Vagina (tissue), 2 donors: ENCODE results near the gene MACROD2. TPM values are rescaled to one million over a fixed set of nuclear protein-coding genes. Genes with fewer than 3 reads are reported as not detected.

Experiments
- DNase-seq, 2 donors: peaks; one replicate each; pipeline ENCODE4 v3.0.0-alpha.2; 2017; ENCODE audit errors: extremely low spot score in 2 of 2
- H3K27ac ChIP-seq: fragments of 200-600 bp; sonication (generic); one replicate; pipeline ENCODE4 v1.5.1; 2019
- H3K27me3 ChIP-seq: fragments of 200-600 bp; sonication (generic); one replicate; pipeline ENCODE4 v1.5.1; 2019
- H3K36me3 ChIP-seq, 2 donors: fragments of 200-600 bp; sonication (generic); one replicate each; pipeline ENCODE4 v1.5.1; 2017 to 2019
- H3K4me1 ChIP-seq: fragments of 200-600 bp; sonication (generic); one replicate; pipeline ENCODE4 v1.5.1; 2019
- H3K4me3 ChIP-seq, 2 donors: fragments of 200-600 bp; sonication (generic); 1 replicate in 1 of 2; 2 replicates in 1 of 2; pipeline ENCODE4 v1.5.1; 2016 to 2019
- H3K9me3 ChIP-seq: fragments of 200-600 bp; sonication (generic); one replicate; pipeline ENCODE4 v1.5.1; 2019
- POLR2A ChIP-seq, 2 donors: fragments of 450-650 bp; IDR thresholded peaks; one replicate each; pipeline ENCODE4 v1.6.1; 2017; ENCODE audit warnings: antibody characterized with exemption in 2 of 2, mild to moderate bottlenecking in 2 of 2, moderate library complexity in 2 of 2
- POLR2AphosphoS5 ChIP-seq, 2 donors: sonication (generic); formaldehyde crosslinking; IDR thresholded peaks; one replicate each; pipeline ENCODE4 v1.9.0; 2017; ENCODE audit warnings: antibody characterized with exemption in 2 of 2, mild to moderate bottlenecking in 2 of 2, low read depth in 1 of 2; ENCODE audit not compliant: insufficient read depth in 1 of 2
- intact Hi-C: fragments of 100-400 bp; cut with DNase I; formaldehyde crosslinking; loops from one replicate; pipeline ENCODE4 v1.15.1; 2023
- total RNA-seq: library from RNA; depleted of rRNA; stranded (reverse); fragments of >200 nt; gene quantifications from one replicate; pipeline ENCODE4 v1.2.3, GENCODE V29; 2016
- TF ChIP-seq, protein P1 (sequence below), 3 experiments: fragments of 450-650 bp in 2 of 3; fragments of 200-600 bp in 1 of 3; sonication (generic) in 1 of 3; IDR thresholded peaks; one replicate each; pipeline ENCODE4 v1.5.1; 2017 to 2019; ENCODE audit warnings: antibody characterized with exemption in 3 of 3, mild to moderate bottlenecking in 2 of 3, moderate library complexity in 2 of 3

The MACROD2 gene
- total RNA-seq, 1 donor from 2014 or later, result 12.5 TPM

DNA sequence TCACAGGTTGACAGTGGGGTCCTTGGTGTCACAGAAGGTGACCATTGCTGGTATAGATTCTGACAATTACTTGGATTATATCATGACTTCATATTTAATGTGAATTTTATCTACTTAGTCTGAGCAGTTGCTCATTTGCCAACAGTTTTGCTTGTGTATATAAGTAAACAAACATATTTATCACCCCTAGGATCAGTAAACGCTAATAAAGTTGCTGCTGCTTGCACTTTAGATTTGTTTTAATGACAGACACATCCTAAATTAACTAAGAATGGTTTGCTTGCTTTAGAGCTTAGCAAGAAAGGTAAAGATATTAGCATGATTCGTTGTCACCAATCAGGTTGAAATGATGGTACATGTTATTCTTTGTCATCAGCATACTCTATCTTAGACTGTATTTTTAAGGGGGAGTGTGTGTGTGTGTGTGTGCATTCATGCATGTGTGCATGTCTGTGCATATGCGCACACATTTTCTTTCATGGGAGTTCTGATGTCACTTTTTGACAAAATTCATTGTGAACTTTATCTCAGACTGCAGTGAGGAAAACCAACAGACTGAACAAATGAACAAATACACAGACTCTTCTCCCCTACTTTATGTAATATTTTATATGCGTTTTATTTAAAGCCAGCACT, 1124.7 kb downstream of the MACROD2 start:
- H3K4me1 ChIP-seq, result no peaks in the 10 kb centered on the region
- H3K27ac ChIP-seq, result no peak overlapping the region
- TF ChIP-seq, protein P1, sequence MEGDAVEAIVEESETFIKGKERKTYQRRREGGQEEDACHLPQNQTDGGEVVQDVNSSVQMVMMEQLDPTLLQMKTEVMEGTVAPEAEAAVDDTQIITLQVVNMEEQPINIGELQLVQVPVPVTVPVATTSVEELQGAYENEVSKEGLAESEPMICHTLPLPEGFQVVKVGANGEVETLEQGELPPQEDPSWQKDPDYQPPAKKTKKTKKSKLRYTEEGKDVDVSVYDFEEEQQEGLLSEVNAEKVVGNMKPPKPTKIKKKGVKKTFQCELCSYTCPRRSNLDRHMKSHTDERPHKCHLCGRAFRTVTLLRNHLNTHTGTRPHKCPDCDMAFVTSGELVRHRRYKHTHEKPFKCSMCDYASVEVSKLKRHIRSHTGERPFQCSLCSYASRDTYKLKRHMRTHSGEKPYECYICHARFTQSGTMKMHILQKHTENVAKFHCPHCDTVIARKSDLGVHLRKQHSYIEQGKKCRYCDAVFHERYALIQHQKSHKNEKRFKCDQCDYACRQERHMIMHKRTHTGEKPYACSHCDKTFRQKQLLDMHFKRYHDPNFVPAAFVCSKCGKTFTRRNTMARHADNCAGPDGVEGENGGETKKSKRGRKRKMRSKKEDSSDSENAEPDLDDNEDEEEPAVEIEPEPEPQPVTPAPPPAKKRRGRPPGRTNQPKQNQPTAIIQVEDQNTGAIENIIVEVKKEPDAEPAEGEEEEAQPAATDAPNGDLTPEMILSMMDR (IDR thresholded peaks at IDR 0.05), result no peak
- TF ChIP-seq POLR2AphosphoS5 (IDR thresholded peaks at IDR 0.05; ENCODE audit: insufficient read depth in 1 of 2, low read depth in 1 of 2), result no peak
- TF ChIP-seq POLR2A (IDR thresholded peaks at IDR 0.05), result no peak
- no peak overlapping the region for H3K4me3 ChIP-seq
- H3K36me3 ChIP-seq, result no peaks in the 10 kb centered on the region
- DNase-seq, result no peak
- intact Hi-C loops, result no loop called here
- H3K27me3 ChIP-seq, result no peaks in the 10 kb centered on the region
- H3K9me3 ChIP-seq, result no peaks in the 10 kb centered on the region

DNA sequence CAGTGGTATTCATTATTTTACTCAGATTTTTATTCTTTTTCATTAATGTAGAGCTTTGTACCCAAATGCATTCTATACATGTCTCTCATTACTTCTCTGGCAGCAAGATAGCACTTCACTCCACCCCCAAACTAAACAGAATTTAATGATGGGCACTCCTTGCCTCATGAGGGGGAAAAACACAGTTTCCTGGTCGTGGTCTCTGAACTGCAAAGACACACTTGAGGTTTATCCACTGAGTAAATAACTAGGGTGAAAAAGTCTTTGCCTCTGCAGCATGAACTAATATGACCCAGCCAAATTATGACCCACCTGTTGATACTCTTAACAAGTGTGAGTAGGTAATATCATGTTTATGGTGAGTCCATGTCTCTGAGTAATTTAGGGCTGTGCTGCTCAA, 1127.3 kb downstream of the MACROD2 start:
- Histone ChIP-seq H3K27me3 (no peaks in the 10 kb centered on the region), H3K27ac (no peak overlapping the region), H3K4me3 (no peak overlapping the region), H3K9me3 (no peaks in the 10 kb centered on the region), H3K36me3 (no peaks in the 10 kb centered on the region), H3K4me1 (no peaks in the 10 kb centered on the region)
- DNase-seq, result no peak
- intact Hi-C loops, result no loop called here
- TF ChIP-seq, protein P1 (IDR thresholded peaks at IDR 0.05), result no peak
- TF ChIP-seq POLR2AphosphoS5 (IDR thresholded peaks at IDR 0.05; ENCODE audit: insufficient read depth in 1 of 2, low read depth in 1 of 2), result no peak
- no peak for TF ChIP-seq POLR2A (IDR thresholded peaks at IDR 0.05)

DNA sequence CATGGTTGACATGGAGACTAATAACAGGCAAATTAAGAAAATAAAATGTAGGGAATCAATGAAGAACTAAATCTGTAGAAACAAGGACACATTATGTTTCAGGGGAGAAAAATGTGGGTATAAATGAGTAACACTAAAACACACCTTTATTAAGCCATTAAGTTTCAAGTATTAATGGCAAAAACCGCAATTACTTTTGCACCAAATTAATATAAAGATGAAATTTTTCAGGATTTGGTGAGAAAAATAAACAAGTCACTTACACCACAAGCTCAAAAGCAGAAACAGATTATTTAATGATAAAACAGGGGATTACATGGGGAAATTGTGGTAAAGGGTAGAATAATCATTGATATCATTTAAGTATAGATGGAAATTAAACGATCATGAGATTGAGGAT, 1135.9 kb downstream of the MACROD2 start:
- no peaks in the 10 kb centered on the region for H3K9me3 ChIP-seq
- TF ChIP-seq POLR2AphosphoS5 (IDR thresholded peaks at IDR 0.05; ENCODE audit: insufficient read depth in 1 of 2, low read depth in 1 of 2) (no peak), POLR2A (IDR thresholded peaks at IDR 0.05) (no peak)
- TF ChIP-seq, protein P1 (IDR thresholded peaks at IDR 0.05), result no peak
- intact Hi-C loops, result no loop called here

DNA sequence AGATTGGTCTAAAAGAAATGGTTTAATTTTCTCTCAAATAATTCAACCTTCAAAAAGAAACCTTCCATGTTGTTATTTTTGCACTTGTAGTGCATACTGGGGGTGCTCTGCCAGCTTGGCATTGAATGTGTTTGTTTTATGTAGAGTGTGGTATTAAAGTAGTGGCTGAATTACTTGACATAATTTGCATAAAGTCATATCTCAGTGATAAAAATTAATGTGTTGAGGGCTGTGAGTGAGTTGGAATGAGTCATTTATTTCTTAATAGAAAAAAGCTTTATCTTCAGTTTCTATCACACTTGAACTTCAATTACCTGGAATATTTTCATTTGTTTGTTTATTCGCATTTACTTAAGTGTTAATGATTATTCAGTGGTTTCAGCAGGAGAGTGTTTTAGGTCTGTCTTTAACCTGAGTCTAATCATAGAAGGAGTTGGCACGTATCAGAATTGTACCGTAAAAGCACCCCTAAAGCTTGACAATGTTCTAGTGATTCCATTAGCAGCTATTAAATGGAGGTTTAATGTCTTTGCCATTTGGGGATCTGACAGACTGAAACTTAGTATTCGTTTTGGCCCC, 1143.3 kb downstream of the MACROD2 start:
- Histone ChIP-seq H3K27me3 (no peaks in the 10 kb centered on the region), H3K36me3 (no peaks in the 10 kb centered on the region), H3K27ac (no peak overlapping the region), H3K4me1 (peaks cover 7% of the 10 kb centered on the region), H3K4me3 (no peak overlapping the region), H3K9me3 (no peaks in the 10 kb centered on the region)
- TF ChIP-seq POLR2AphosphoS5 (IDR thresholded peaks at IDR 0.05; ENCODE audit: insufficient read depth in 1 of 2, low read depth in 1 of 2), result no peak
- TF ChIP-seq, protein P1 (IDR thresholded peaks at IDR 0.05), result no peak
- TF ChIP-seq POLR2A (IDR thresholded peaks at IDR 0.05), result no peak
- no peak for DNase-seq
- intact Hi-C loops, result no loop called here

More for the DNA sequence above, 1135.9 kb downstream of the MACROD2 start:
- no peaks in the 10 kb centered on the region for H3K36me3 ChIP-seq
- no peak overlapping the region for H3K4me3 ChIP-seq
- H3K27me3 ChIP-seq, result no peaks in the 10 kb centered on the region
- no peak overlapping the region for H3K27ac ChIP-seq
- no peaks in the 10 kb centered on the region for H3K4me1 ChIP-seq
- DNase-seq, result no peak

DNA sequence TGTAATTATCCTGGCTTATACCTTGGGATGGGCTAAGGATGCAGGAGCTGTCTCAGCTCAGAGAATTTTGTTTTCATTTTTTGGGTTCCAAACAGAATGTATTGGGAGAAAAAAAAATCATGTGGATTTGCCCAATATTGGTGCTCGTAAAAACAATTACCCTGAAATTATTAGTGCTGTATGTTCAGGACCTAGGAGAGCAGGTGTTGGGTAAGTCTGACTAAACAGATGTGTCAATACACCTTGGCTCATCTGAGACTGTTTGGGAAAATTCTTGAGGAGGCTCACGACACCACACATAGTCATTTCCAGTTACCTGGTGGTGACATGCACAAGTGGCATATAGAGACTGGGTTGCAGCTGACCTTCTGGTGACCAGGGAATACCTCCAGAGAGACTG, 1144.2 kb downstream of the MACROD2 start:
- Histone ChIP-seq H3K27ac (no peak overlapping the region), H3K9me3 (no peaks in the 10 kb centered on the region), H3K27me3 (no peaks in the 10 kb centered on the region), H3K4me1 (peaks cover 7% of the 10 kb centered on the region), H3K4me3 (no peak overlapping the region), H3K36me3 (no peaks in the 10 kb centered on the region)
- intact Hi-C loops, result no loop called here
- TF ChIP-seq, protein P1 (IDR thresholded peaks at IDR 0.05), result no peak
- TF ChIP-seq POLR2AphosphoS5 (IDR thresholded peaks at IDR 0.05; ENCODE audit: insufficient read depth in 1 of 2, low read depth in 1 of 2) (no peak), POLR2A (IDR thresholded peaks at IDR 0.05) (no peak)
- DNase-seq, result no peak
